Fibroblast of the conjunctiva (primary cell): ENCODE results near the gene PPP4C.
A peak's percentile ranks its signal among the peaks of the same experiment; 100 is the strongest.
"Not testable (repeated sequence)": the region's sequence is repeated elsewhere in the genome, so short reads cannot be mapped to it uniquely, and the experiment has no call there.

Experiments used
- DNase-seq: peaks from one replicate; pipeline ENCODE4 v3.0.0-alpha.2; 2010; ENCODE audit warnings: low read depth

The PPP4C gene

DNA sequence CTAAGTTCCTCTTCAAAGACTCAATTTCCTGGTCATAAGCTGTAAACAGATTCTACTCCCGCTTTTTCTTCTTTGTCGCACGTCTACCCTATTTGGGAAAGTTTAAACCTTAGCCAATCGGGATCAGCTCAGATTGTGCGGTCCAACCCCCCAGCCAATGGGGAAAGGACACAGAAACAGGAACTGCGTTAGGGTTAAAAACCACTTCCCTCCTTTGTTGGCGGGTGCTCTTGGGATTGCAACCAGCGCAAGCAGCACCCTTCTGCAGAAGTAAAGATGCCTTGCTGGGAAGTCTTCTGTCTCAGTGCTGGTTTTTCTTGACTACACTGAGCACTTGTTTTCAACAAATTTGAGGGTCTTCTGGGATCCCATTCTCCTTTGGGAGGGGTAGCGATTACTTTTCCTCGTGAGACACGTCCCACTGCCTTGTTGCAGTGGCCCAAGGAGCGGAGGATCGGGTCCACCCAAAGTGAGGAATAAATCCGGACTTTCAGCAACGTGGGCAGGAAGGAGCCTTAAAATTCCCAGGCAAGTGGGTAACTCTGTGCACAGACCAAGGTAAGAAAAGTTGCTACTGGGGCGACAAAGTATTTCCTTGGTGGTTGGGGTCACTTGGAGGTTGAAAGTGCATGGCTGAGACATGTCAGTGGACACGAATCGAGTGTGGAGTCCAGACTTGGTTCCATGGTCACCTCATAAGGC is 21.2 kb downstream of the PPP4C start:
- DNase-seq, result no peak

DNA sequence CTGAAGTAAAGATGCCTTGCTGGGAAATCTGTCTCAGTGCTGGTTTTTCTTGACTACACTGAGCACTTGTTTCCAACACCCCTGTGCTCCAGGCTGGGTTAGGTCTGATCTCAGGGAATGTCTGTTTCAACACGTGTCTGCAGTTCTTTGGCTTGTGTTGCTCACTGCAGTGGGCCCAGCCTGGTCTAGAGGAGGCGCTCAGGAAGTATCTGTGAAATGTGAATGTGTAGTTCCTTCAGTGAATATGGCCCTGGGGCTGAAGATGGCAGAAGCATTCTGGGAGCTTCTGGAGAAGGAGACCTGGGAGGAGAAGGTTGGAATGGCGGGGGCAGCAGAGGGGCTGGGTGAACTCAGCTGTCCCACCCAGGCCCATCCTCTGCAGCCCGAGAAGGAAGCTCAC is 28.3 kb downstream of the PPP4C start:
- no peak for DNase-seq

DNA sequence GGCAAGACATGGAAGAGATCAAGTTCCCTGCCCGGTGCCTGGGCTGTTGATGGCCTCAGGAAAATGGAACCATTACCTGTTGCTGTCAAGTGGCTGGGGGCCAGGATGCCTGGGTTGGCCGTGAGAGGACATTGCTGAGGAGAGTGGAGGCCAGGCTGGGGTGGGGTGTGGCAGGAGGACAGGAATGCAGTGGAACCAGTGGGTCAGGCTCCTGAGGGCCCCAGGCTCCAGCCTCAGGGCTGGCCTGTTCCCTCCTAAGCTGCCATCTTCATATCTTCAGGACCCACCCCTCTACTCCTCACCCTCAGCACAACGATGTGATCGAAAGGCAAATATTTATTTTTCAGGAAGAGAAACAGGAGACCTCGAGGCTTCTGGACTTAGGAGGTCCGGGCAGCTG is 28.7 kb downstream of the PPP4C start:
- no peak for DNase-seq

DNA sequence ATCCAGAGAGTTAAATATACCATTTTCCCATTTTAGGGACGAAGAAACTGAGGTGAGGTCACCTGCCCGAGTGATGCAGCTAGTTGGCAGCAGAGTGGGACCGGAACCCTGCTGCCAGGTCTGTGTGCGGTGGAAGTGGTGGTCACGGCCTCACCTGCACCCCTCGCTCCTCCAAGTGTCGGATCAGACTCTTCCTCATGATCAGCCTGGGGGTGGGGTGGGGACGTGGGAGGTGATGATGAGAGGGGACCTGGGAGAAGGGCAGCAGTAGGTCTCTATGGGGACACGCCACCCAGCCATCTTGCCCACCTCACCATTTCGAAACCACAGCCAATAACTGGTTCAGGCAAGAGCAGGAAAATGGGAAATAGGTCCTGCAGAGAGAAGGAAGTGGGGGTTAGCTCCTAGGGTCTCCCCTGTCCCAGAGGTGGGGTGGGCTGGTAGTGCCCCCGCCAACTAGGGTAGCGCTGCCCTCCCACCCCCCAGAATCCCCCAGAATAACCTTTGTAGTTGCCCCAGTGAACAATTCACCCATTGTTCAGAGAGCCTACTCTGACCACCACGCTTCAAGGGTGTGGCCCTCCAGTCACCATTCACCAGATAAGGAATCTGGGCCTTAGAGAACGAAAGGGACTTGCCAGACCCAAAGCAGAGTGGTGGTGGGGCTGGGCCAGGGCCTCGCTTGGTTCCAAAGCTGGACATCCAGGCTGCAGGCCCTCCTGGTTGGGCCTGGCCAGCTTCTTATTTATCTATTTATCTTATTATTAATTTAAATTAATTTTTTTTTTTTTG is 32.5 kb downstream of the PPP4C start:
- DNase-seq, result no peak

DNA sequence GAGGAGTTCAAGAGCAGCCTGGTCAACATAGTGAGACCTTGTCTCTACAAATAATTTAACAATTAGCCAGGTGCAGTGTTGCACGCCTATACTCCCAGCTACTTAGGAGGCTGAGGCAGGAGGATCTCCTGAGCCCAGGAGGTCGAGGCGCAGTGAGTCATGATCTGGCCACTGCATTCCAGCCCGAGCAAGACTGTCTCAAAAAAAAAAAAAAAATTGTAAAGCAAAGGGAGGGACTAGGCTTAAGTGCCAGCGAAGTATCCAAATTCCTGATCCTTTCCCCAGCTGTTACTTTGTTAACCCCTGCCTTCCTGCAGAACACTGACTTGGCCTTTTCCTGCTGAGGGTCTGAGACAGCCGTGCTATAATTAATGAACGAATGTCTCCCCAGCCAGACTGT is 34.9 kb downstream of the PPP4C start:
- no peak for DNase-seq

DNA sequence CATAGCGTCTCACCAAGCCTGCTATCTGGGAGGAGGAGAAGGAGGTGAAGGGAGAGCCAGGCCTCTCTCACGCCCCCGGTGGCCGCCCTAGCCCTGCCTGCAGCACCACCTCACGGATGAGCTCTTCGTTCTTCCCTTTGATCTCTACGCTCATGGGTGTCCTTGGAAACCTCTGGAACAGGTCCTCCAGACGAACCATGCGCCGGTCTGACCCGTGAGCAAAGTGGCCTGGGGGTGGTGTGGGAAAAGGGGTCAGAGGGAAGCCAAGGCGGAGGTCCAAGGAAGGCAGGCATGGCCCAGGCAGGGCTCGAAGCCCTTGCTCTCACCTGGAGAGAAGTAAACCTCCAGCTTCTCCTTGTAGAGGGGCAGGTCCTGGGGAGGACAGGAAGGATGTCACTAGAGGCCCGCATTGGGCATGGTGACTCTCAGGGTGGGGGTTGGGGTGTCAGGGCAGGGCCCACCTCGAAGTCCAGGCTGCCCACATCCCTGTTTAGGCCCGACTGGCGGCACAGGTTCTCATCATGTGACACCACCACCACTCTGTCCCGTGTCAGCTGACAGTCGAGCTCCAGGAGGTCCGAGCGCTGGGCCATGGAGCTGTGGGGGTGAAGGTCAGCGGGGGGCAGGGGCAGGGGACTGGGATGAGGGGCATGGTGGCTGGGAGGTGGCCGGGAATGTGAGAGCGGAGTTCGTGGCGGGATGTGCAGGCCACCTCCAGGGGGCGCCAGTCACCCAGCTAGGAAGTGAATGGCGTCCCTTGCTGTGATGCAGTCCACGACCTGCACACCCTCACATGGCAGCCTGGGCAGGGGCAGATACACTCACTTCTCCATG is 36.6 kb downstream of the PPP4C start:
- peak; percentile 40 for DNase-seq

DNA sequence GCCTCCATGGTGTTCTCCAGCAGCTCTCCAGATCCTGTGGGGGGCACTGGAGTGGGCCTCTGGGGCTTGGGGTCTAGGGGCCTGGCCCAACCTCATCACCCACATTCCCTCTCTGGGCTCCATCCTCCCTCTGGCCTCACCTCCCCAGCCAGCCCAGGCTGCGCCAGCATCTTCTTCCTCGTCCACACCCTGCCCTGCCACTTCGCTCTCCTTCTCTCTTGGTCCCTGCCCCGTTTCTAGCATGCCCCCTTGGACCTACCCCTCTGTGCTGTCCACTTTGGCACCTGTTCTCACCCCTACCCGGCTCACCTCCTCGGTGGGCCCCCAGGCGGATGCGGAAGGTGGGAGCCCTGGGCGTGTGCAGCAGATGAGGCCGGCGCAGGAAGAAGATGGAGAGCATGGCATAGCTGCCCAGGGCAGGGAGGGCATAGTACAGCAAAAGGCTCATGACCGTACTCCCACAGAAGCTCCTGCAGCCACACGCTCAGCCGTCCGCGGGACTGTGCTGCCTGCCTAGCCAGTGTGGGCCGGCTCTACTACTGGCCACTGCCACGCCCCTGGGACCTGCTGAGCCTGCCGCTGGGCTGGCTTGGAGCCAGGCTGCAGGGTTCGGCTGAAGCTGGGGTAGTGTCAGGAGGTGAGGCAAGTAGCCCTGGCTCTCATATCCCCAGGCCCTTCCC is 37.4 kb downstream of the PPP4C start, which contains the start of gene GDPD3:
GDPD3 (minus strand) TSS at position 507 of the 680 bp plus-strand sequence; CDS start at position 448, 59 bp downstream.
- DNase-seq, result no peak

DNA sequence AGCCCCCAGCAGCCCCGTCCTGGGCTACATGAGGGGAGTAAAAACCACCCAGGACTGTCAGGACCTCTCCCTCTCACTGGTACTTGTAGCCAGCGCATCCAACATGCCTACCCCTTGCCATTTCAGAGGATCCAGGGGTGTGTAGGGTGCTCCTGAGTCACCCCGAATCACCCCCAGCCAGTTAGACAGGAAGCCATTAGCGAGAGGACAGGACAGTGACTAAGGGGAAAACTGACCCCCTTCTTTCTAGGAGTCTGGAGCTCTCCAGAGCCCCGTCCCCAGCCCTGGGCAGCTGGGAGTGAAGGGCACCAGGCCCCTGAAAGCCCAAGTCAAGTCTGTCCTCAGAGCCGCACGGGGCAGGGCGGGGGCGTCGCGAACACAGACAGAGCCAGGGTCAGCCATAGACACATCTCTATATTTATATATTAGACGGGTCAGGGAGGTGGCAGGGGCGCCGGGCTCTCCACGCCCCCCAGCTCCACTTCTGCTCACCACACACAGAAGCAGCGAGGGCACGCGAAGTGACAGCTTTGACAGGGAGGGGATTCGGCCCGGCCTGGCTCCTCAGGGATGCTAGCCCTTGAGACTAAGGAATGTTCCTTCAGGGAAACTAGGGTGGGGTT is 38.0 kb downstream of the PPP4C start:
- no peak for DNase-seq

DNA sequence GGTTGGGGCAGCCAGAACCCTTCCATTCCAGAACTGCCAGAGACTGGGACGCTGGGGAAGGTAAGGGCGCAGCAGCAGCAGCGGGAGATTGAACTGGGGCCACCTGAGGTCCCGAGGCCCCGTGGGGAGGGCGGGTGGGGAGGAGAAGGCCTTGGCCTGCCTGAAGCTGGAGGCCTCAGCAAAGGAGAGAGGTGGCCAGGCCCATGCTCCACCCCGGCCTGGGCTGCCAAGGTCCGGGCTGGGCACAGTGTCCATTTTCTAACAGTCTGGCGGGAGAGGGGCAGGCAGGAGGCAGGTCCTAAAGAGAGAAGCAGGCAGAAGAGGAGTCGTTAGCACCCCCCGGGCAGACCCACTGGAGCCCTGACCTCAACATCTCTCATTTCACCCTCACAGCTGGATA is 38.6 kb downstream of the PPP4C start:
- DNase-seq, result no peak

DNA sequence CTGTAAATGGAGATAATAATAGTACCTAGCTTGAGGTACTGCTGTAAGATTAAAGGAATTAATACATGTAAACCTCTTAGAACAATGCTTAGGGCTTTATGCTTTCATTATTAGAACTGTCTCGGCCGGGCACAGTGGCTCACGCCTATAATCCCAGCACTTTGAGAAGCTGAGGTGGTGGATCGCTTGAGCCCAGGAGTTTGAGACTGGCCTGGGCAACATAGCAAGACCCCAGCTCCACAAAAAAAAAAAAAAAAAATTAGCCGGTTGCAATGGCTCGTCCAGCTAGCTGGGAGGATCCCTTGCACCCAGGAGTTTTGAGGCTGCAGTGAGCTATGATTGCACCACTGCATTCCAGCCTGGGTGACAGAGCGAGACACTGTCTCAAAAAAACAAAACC is 39.0 kb downstream of the PPP4C start:
- not testable (repeated sequence) for DNase-seq

DNA sequence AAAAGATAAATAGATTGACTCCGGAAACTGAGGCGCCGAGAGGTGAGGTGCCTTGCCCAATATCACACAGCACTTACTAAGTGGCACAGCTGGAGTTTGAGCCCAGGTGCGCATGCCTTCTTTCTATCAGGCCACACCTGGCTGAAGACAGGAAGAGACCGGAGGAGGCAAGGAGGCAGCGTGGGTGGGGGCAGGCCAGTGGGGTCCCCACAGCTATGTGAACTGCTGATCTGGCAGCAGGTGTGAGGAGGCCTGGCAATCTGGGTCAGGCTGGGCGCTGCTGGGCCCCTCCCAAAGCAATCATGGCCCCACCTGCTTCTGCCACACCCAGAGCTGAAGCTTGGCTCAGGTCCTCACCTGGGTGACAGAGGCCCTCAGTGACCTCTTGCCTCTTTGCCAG is 39.4 kb downstream of the PPP4C start:
- DNase-seq, result no peak

DNA sequence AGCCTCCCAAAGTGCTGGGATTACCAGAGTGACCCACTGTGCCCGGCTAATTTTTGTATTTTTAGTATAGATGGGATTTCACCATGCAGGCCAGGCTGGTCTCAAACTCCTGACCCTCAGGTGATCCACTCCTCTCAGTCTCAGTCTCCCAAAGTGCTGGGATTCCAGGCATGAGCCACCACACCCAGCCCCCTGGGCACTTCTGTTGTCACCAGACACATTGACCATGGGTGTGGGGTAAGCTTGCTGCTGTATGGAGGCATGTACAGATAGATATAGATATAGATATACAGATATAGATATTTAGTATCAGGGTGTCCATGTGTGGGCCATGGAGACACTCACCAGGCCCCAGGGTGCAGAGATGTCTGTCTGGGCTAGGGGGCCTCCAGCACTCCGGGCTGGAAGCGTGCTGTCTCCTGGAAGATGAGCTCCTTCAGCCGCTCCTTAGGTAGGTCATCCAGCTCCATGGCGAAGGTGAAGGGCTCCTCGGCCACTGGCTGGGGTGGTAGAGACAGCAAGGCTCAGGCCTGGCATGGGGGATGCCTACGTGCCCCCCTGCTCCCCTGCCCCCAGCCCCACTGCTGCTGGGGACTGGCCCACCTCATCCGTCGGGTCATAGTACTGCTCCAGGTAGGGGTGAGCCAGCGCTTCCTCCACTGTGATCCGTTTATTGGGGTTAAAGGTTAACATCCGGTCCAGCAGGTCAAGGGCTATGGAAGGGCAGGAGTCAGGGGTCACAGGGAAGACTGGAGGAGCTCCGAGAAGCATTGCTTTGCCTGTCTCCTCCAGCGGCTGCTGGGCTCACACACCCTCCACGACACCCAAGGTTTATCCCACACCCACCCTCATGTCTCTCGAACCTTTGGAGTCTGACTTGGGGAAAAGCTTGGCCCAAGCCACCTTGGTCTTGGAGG is 40.8 kb downstream of the PPP4C start:
- no peak for DNase-seq

DNA sequence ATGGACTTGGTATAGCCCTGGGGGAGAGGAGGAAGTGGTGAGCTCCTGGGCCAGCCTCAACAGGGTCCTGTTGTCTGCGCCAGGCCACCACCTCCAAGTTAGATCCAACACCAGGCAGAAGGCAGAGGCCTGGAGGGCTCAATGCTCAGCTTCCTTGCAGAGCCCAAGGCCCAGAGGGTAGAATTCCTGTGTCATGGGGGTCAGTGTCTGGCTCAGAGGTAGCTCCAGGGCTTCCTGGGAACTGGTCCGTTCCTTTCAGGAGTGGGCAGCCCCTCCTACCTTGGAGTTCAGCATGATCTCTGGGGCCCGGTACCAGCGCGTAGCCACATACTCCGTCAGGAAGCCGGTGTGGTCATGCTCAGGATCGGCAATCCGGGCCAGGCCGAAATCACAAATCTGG is 42.0 kb downstream of the PPP4C start:
- DNase-seq, result no peak

DNA sequence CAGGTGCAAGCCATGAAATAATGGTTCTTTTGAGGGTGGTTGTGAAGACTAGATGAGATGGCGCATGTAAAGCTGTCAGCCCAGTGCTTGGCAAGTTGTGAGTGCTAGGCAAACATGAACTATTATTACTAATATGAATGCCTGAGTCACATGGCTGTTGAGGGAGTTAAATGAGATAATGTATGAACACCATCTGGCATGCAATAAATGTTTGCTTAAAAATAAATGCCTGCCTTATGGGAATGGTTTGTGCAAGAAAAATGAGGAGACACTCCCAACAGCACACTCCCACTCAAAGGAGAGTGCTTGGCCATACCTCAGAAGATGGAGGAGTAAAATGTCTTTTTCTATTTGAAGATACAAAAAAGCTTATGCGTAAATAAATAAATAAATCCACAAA is 43.6 kb downstream of the PPP4C start:
- DNase-seq, result no peak

DNA sequence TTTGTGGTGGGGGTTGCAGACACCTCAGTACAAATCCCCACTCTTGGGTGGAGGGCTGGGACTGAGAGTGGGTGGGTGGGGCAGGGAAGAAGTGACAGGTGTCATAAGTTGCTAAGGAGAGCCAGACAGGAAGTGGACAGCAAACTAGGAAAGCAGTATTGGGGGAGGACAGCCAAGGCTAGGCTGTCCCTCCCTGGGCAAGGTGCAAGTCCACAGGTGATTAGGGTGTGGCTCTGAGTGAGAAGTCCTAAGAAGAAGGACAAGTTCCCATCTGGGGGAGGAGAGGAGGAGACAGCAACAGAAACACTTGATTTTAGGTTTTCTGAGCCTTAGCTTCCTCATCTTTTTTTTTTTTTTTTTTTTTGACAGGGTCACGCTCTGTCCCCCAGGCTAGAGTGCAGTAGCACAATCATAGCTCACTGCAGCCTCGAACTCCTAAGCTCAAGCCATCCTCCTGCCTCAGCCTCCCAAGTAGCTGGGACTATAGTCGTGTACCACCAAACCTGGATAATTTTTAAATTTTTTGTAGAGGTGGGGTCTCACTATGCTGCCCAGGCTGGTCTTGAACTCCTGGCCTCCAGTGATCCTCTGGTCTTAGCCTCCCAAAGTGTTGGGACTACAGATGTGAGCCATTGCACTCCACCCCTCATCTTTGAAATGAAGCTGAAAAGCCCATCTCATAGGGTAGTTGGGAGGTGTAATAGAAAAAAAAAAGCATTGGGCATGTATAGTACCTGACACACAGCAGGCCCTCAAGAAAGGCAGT is 44.7 kb downstream of the PPP4C start:
- no peak for DNase-seq

DNA sequence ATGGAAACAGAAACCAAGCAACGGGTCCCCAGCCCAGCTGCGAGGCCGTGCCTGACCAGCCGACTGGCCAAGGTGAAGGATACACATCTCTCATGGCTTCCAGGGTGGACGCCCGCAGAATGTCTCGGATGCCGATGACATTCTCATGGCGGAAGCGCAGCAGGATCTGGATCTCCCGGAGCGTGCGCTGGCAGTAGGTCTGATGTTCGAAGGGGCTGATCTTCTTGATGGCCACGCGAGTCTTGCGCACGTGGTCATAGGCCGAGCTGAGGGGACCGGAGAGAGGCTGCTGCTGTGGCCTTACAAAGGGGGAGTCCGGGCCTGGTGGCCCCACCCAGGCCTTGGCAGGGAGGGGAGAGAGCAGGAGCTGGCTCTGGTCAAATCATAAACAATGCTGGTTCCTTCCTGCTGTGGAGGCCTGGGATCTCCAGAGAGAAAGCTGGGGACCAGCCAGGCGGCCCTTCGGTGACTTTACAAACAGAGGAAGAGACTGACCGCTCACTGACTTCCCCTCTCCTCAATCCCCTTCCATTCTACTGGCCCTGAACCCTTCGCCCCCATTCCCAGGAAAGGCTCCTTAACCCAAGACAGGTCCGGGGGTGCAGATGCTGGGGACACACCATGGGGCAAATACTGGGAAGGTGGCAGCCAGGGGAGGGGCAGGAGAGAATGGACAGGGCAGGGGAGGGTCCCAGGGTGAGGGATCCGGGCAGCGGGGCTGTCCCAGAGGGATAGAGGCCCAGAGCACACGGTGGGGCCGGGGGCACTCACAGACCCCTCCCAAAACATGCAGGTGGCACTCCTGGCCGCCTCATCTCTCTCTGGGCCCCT is 46.2 kb downstream of the PPP4C start:
- no peak for DNase-seq

DNA sequence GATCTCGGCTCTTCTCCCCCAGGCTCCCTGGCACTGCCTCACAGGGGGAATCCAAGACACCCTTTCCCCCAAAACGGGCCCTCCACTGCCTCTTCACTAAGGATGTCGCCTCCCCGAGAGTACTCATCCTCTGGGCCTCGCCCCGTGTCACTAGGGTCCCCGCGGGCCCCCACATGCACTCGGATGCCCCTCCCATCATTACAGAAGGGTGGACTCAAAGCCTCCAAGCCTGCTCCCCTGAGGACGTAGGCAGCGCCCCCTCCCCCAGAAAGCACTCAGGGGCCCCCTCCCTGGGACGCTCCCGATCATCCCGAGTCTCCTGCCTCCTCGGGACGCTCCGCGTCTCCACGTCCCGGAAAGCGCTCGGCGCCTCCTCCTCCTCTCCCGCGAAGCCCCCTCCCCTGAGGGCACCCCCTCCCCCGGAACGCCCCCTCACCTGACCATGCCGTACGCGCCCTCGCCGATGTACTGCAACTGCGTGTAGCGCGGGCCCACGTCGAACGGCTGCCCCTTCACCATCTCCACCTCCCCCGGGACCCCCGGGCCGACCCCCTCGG is 46.9 kb downstream of the PPP4C start:
- DNase-seq, result no peak

DNA sequence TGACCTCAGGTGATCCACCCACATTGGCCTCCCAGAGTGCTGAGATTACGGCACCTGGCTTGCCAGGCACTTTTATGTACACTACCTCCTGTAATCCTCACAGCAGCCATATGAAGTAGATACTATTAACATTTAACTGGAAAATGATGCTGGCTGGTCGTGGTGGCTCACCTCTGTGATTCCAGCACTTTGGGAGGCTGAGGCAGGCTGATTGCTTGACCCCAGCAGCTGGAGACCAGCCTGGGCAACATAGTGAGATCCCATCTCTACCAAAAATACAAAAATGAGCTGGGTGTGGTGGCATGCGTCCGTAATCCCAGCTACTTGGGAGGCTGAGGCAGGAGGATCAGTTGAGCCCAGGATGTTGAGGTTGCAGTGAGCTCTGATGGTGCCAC is 49.2 kb downstream of the PPP4C start:
- DNase-seq, result no peak

DNA sequence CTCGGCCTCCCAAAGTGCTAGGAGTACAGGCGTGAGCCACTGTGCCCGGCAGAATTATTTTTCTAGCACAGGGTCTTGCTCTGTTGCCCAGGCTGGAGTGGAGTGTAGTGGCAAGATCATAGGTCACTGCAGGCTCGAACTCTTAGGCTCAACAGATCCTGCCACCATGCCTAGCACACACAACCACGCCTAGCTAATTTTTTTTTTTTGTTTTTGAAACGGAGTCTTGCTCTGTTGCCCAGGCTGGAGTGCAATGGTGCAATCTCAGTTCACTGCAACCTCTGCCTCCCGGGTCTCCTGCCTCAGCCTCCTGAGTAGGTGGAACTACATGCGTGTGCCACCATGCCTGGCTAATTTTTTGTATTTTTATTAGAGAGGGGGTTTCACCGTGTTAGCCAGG is 49.9 kb downstream of the PPP4C start:
- DNase-seq, result not testable (repeated sequence)
